Measurements from ENCODE around the gene STARD4.

DNA sequence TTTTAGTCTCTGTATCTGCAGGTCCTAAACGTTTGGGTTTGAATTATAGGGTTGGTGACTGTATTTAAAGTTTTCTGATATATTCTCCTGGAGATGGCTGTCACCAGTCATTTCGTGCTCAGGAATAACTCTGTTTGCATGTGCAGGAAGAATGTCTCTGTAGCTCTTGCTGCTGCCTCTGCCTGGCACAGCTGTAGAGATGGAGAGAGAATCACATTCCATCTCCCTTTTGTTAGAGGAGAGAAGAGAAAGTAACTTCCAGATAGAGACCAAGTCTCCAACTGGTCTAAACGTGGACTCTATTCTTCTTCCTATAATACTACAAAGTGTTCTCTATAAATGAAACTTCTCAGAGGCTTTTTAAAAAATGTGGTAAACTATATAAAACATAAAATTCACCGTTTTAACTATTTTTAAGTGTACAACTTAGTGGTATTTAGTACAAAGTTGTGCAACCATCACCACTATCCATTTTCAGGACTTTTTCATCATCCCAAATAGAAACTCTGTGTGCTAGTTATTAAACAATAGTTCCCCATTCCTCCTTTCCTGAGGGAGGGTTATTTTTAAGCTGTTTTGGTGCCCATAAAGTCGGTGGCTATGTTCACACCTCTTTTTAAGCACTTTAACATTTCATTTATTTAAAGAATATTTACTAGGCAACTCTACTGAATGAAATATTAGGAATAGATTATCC, 20.7 kb upstream of the STARD4 start:
- TF ChIP-seq EP300 (IDR thresholded peaks at IDR 0.05) (no peak), CTCF (IDR thresholded peaks at IDR 0.05) (no peak), POLR2A (IDR thresholded peaks at IDR 0.05) (no peak)

Measured in tibial nerve (tissue), 4 donors.